GM21526 (cell line): Measurements from ENCODE around the gene CS.
A peak's percentile ranks its signal among the peaks of the same experiment; 100 is the strongest.
"Not testable (repeated sequence)": the region's sequence is repeated elsewhere in the genome, so short reads cannot be mapped to it uniquely, and the experiment has no call there.

ENCODE experiments used
- ATAC-seq: cut with Tn5 transposase; IDR thresholded peaks from one replicate; pipeline ENCODE4 v1.9.1; 2021; ENCODE audit warnings: moderate library complexity; ENCODE audit not compliant: unreplicated experiment, low FRiP score

The CS gene

DNA sequence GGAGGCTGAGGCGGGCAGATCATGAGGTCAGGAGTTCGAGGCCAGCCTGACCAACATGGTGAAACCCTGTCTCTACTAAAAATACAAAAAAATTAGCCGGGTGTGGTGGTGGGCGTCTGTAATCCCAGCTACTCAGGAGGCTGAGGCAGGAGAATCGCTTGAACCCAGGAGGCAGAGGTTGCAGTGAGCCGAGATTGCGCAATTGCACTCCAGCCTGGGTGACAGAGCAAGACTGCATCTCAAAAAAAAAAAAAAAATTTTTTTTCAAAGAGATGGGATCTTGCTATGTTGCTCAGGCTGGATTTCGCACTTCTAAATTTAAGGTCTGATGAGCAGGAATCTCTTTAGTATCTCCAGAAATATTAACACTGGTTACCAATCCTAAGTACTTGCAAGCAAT is 21.5 kb upstream of the CS start:
- ATAC-seq = not testable (repeated sequence)

DNA sequence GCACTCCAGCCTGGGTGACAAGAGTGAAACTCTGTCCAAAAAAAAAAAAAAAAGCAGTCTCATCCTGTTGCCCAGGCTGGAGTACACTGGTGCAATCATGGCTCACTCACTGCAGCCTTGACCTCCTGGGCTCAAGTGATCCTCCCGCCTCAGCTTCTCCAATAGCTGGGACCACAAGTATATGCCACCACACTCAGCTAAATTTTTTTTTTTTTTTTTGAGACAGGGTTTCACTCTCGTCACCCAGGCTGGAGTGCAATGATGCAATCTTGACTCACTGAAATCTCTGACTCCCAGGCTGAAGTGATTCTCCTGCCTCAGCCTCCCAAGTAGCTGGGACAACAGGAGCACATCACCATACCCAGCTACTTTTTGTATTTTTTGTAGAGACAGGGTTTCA is 20.9 kb upstream of the CS start:
- ATAC-seq = no peak

DNA sequence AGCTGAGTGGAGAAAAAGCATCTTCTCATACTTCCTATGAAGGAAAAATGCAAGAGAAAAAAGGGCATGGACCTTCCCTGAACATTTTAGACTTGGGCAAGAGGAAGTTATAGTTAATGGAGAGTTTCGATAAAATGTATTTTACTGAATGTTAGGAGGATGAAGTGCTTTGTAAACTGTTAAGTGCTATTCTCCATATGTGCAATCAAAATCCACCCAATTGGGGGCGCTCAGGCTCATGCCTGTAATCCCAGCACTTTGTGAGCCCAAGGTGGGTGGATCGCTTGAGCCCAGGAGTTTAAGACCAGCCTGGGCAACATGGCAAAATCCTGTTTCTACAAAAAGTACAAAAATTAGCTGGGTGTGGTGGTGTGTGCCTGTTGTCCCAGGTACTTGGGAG is 17.5 kb upstream of the CS start:
- no peak for ATAC-seq

DNA sequence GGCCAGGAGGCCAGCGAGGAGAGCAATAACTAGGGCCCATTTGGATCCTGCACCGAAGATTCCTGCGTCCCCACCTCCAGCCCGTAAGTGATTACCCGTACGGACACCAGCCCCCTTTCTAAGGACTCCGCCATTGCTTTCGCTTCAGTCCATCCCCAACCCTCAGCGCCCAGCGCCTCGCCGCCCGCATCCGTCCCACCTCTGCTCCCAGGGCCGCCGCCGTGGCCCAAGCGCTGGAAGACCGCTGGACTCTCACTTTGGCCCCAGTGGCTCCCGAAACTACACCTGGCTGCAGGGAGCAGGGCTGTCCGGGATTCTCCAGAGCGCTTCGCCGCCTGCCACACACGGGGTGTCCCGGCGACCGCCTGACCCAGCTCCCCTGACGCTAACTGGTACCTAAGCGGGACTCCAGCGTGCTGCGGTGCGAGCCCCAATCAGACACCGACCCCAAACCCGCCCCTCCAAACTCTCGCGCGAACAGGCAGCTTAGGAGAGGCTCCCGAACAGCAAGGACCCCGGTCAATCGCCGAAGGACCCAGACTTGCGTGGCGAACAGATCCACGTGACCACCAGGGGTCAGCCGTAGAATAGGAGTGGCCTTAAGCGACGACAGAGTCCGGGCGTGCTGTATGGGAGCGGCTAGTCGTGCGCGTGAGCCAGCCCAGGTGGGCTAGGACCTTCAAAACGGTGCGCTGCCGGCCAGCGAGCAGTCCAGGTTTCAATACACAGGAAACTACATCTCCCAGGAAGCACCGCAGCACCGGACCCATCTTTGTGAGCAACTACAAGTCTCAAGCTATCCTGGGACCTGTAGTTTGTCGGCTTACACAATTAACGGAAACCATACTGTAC is 15.7 kb upstream of the CS start, which contains the start of gene CNPY2:
Gene CNPY2 (minus strand): TSS at position 367 of the 852 bp plus-strand sequence. CDS start 771 bp downstream, outside the sequence.
- ATAC-seq = peak; percentile 88

DNA sequence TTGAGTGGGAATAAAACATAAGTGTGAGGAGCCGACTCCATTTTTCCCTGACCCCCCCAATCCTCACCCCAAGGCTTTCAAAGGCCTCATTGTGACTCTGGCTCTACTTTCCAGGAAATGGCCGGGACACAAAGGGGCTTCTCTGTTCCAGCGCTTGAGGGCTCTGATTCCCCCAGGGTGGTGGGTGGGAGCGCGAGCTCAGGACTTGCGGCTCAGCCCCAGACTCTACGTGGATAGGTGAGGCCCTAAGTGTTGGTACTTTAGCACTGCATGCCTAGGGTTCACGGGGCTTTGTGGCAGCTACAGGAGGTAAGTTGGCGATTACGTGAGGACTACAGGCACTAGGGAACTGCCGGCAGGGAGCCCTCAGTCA is 15.1 kb upstream of the CS start:
- no peak for ATAC-seq

DNA sequence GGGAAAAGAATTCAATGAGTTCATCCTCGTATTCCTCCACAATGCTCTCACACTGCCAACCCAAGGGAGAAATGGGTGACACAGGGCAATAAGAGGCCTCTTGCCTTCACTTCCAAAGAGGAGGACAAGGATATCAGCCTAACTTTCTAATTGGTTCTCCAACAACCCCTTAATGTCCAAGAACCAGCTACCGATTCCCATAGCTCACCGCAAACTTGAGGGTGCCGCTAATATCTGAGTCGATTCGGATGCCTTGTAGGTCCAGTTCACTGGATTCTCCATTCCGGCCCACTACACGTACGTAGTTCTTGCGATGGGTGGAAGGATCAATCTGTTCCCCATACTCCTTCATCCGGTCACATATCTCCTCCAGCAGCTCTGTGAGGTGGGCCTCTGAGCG is 10.9 kb upstream of the CS start:
- no peak for ATAC-seq

DNA sequence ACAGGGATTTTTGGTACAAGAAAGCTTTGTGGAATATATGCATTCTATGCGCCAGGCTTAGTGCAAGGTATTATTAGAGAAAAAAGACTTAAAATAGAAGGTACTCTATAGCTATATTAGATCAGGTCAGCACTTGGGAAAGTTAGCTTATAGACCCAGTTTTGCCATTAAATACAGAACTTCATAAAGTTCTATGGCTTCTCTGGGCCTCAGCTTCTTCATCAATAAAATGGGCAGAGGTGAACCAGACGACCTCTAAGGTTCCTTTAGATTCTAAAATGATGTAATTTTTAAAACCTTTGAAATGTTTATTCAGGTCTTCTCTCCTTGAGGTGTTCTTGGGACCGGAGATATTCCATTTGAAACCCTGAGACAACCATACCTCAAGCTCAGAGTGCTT is 8.6 kb upstream of the CS start:
- ATAC-seq = no peak

DNA sequence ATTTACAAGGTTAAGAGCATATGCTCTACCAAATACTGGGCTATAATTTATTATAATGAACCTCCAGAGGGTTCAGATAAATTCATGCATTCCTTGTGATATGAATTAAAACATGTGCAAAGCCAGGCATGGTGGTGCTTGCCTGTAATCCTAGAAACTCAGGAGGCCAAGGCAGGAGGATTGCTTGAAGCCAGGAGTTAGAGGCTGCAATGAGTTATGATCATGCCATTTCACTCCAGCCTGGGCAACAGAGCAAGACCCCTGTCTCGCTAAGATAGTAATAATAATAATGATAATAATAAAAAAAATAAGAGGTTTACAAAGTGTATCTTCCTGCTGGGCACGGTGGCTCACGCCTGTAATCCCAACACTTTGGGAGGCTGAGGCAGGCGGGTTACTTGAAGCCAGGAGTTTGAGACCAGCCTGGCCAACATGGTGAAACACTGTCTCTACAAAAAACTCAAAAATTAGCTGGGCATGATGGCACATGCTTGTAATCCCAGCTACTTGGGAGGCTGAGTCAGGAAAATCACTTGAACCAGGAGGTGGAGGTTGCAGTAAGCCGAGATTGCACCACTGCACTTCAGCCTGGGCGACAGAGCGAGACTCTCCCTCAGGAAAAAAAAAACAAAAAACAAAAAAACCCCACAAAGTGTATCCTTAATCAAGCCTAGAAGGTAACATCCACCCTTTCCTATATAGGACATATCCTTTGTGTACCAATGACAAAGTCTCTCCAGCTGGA is 7.3 kb upstream of the CS start:
- no peak for ATAC-seq

DNA sequence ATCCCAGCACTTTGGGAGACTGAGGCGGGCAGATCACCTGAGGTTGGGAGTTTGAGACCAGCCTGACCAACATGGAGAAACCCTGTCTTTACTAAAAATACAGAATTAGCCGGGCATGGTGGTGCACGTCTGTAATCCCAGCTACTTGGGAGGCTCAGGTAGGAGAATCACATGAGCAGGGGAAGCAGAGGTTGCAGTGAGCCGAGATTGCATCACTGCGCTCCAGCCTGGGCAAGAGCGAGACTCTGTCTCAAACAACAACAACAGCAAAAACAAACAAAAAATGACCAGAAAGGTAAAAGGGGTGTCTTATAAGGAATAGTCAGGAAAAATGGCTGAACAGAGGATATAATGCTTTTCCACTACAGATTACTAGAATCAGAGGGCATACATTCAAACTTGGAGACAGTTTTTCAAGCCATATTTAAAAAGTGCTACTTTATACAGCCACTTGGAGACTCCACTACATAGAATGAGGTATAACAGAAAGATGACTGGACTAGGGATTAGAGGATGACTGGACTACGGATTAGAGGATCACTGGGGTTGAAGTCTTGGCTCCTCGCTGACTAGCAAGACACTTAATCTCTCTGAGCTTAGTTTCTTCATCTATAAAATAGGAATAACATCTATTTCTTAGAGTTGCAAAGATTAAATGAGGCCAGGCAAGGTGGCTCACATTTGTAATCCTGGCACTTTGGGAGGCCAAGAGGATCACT is 4.9 kb upstream of the CS start:
- no peak for ATAC-seq

DNA sequence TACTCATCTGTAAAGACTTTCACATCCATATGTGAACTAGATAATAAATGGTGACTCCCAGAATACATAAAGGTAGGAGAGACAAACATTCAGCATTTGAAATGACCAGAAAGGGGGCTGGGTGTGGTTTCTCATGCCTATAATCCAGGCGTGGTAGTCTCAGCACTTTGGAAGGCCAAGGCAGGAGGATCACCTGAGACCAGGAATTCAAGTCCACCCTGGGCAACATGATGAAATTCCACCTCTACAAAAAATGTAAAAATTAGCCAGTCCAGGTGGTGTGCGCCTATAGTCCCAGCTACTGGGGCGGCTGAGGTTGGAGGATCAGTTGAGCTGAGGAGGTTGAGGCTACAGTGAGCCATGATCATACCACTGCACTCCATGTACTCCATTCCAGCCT is 4.1 kb upstream of the CS start:
- no peak for ATAC-seq

DNA sequence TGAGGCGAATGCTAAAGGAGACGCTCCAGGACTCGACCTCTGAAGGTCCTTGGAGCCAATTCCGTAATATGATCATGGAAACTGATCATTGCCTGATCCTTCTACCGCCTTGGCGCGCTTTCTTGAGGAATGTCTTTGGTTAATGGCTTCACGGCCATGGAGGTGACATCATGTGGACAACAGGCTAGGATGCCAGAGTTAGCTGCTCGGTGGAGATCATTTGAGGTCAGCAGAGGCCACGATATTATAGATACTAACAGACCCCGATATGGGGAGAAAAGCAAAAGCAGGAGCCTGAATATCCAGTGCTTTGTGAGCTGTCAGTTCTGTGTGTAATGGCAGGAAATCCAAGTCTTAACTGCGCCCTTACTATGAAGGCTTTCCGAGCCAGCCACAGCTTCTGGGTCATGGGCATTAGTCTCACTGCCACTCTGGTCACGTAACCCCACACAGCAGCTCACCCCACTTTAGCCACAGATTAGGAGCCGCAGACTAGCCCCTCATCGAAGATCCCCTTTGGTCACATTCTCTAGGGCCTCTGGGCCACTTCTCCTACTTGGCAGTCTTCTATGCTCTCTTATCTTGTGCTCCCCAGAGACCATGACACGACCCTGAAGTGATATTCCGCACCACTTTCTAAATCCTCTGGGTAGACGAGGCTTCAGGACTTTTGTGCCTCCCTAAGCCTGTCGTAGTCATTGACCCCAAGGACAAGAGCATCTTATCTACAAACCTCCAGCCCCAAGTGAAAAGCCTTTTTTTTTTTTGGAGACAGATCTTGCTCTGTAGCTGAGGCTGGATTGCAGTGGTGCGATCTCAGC is 724 bp upstream of the CS start:
- ATAC-seq = no peak

DNA sequence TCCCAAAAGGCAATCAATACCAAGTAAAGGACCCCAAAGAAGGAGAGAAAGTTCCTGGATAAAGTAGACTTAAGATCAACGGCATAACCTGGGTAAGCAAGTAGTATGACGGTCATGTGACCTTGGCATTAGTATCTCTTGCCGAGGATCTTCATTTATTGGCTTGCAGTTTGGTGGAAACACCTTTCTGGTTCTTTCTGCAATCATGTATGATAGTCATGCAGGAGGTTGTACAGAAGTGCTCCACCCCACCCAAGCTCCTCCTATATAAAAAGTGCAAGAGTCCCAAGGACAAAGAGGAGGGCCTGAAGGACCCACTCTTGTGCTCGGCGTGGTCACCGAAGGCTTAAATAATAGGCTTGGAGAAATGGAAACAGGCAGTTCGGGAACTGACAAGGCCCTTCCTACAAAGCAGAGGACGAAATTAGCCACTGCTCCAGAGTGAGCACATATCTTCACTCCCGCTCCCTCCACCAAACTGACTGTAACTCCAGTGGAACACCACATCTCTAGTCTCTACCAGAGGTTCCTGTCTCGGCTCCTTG is 750 bp downstream of the CS start:
- no peak for ATAC-seq

DNA sequence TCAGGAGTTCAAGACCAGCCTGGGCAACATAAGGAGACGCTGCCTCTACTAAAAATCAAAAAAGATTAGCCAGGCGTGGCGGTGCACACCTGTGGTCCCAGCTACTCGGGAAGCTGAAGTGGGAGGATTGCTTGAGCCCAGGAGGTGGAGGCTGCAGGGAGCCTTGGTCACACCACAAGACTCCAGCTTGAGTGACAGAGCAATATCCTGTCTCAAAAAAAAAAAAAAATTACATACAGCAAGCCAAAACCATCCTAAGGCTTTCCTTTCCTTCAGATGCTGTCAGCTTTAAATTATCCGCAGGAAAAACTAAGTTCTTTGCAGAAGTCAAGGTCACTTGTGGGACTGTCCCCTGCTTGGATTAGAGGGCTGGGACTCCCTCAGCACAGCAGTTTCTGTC is 1.3 kb downstream of the CS start:
- ATAC-seq = no peak

DNA sequence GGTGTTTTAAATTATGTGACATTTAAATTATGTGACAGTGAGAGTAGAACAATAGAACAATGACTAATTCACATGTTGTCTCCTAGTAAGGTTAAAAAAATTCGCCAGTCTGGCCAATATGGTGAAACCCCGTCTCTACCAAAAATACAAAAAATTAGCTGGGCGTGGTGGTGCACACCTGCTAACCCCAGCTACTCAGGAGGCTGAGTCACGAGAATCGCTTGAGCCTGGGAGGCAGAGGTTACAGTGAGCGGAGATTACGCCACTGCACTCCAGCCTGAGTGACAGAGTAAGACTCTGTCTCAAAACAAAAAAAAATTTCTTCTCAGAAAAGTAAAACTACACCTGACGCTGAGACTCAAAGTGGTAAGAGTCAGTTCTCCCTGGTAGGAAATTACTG is 2.7 kb downstream of the CS start:
- ATAC-seq = no peak

DNA sequence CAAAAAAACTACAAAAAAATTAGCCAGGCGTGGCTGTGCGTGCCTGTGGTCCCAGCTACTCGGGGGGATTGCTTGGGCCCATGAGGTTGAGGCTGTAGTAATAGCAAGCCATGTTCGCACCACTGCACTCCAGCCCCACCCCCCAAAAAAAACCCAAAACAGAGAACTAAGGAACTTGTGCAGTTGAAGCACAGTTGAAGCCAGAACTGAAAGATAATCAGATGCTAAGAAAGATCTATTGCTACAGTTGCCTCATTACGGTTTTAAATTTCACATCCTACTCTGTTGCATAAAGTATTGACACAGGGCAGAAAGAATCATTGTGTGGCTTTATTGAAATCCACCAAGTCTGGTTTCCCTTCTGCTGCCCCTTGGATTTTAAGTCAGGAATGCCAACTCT is 3.8 kb downstream of the CS start:
- no peak for ATAC-seq

DNA sequence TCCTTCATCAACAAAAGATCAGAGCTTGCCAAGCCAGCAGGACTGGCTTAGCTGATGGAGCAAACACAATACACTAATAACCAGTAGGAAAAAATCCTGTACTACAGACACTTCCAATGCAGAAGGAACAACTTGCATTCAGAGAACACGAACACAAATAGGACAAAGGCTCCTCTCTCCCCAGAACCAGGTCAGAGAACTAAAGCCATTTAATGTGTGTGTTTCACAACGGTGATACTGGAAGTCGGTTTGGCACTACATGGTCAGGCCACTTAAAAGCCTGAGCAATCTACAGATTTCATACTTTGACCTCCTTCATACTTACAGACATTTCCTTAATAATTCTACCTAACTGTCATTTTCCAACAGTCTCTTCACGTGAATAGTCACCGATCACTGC is 6.3 kb downstream of the CS start:
- no peak for ATAC-seq

DNA sequence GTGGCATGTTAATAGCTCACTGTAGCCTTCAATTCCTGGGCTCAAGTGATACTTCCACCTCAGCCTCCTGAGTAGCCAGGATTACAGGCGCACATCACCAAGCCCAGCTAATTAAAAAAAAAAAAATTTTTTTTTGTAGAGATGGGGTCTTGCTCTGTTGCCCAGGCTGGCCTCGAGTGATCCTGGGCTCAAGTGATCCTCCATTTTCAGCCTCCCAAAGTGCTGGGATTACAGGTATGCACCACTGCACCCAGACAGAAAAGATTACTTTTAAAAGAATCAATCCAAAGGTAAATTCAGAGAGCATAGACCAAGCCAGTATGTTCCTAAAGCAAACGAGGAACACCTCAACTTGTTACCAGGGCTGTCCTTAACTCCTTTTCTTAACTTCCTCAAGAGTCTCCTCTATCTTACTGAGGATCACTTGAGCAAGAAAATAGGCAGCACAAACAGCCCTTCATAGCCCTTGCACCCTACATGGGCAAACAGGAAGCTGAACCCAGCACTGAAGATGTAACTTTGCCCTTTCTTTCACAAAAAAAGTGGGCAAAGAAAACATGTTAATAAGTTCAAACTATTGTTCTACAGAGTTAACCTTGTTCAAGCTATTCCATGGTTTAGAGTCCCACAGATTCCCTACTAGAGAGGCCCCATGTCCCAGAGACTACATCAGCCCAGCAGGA is 11.3 kb downstream of the CS start:
- no peak for ATAC-seq

DNA sequence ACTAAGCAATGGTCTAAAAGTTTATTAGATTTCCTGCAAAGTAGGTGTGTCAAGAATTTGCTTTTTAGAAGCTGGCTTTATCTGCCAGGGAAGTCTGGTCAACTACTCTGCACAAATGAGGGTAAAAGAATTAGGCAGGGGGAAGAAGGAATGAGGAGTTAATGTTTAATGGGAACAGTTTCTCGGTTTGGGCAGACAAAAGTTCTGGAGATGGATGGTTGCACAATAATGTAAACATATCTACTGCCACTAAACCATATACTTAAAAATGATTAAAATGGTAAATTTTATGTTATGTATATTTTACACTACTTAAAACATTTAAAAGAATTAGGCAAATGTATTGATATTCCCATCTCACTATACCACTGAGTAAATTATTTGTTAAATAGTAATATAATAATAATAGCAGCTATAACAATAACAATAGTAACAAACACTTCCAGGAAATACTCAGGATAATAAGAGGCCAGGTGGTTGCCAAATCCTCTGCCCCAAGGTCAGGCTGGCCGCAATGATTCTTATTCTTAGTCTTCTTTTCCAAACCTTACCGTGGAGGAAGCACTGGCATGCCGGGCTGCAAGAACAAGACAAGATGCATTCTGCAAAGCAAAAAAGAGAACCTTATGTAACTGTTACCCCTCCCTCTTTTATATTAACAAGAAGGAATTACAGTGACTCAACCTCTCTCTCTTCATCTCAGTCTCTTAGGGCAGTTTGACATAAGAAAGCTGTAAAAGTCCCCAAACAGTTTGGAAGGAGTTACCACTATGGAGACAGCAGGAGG is 13.9 kb downstream of the CS start:
- ATAC-seq = no peak

DNA sequence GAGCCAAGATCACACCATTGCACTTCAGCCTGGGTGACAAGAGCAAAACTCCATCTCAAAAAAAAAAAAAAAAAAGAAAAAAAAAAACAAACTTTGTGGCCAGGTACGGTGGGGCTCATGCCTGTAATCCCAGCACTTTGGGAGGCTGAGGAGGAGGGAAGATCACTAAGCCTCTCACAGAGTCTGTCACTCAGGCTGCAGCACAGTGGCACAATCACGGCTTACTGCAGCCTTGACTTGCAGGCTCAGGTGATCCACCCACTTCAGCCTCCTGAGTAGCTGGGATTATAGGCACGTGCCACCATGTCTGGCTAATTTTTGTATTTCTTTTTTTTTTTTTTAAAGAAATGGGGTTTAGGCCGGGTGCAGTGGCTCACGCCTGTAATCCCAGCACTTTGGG is 15.9 kb downstream of the CS start:
- ATAC-seq = not testable (repeated sequence)
